HG02943 (cell line): Measurements from ENCODE around the gene HPN.
"Not testable (repeated sequence)": the region's sequence is repeated elsewhere in the genome, so short reads cannot be mapped to it uniquely, and the experiment has no call there.

Experiments used
- ATAC-seq: cut with Tn5 transposase; IDR thresholded peaks from one replicate; pipeline ENCODE4 v1.9.1; 2021; ENCODE audit warnings: mild to moderate bottlenecking, low read depth, moderate library complexity; ENCODE audit not compliant: unreplicated experiment

HPN gene

GRCh38 chr19:35008891-35009341 is 32.6 kb upstream of the HPN start:
- no peak for ATAC-seq

GRCh38 chr19:35009424-35010415 is 31.8 kb upstream of the HPN start:
- ATAC-seq, result no peak

GRCh38 chr19:35011091-35011689 is 30.3 kb upstream of the HPN start:
- no peak for ATAC-seq

GRCh38 chr19:35011737-35012682 is 29.5 kb upstream of the HPN start:
- ATAC-seq, result no peak

GRCh38 chr19:35013041-35013819 is 28.3 kb upstream of the HPN start:
- ATAC-seq, result no peak

GRCh38 chr19:35013820-35014754 is 27.4 kb upstream of the HPN start:
- no peak for ATAC-seq

GRCh38 chr19:35014774-35015173 is 26.7 kb upstream of the HPN start:
- ATAC-seq, result not testable (repeated sequence)

GRCh38 chr19:35015270-35015953 is 26.1 kb upstream of the HPN start:
- ATAC-seq, result no peak

GRCh38 chr19:35015954-35016351 is 25.6 kb upstream of the HPN start:
- ATAC-seq, result no peak

- no peak for ATAC-seq
Measured at GRCh38 chr19:35017507-35017906, 24.0 kb upstream of the HPN start.

GRCh38 chr19:35018379-35018778 is 23.1 kb upstream of the HPN start:
- ATAC-seq, result no peak

GRCh38 chr19:35019144-35019543 is 22.4 kb upstream of the HPN start:
- no peak for ATAC-seq

- ATAC-seq, result no peak
Measured at GRCh38 chr19:35021016-35021415, 20.5 kb upstream of the HPN start.

GRCh38 chr19:35021596-35021995 is 19.9 kb upstream of the HPN start:
- ATAC-seq, result no peak

- ATAC-seq, result no peak
Measured at GRCh38 chr19:35022460-35022859, 19.1 kb upstream of the HPN start.

GRCh38 chr19:35023428-35023827 is 18.1 kb upstream of the HPN start:
- no peak for ATAC-seq

GRCh38 chr19:35024095-35024494 is 17.4 kb upstream of the HPN start:
- ATAC-seq, result no peak

GRCh38 chr19:35025969-35026368 is 15.6 kb upstream of the HPN start:
- no peak for ATAC-seq
